ENCODE measurements around the gene NAB2. TPM values are rescaled to one million over a fixed set of nuclear protein-coding genes. Genes with fewer than 3 reads are reported as not detected.

NAB2 gene
- total RNA-seq, 1 experiment from 2014 or later = 30.6 TPM

DNA sequence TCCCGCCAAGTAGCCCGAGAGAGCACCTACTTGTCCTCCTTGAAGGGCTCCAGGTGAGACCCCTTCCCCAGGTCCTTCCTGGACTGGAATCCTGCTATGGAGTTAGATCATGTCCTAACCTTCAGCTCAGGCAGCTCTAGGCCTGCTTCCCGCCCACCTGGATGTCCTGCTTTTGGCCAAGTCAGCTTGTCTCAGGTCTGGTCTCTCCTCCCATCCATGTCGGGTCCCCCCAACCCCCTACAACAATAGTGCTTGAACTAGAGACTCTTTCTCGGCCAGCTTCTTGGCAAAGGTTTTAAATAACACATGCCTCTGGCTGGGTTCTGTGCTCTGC is 3.6 kb downstream of the NAB2 start:
- intact Hi-C loops (cut with micrococcal nuclease) = no loop called here
- no peak for TF ChIP-seq CTCF (IDR thresholded peaks at IDR 0.05; ENCODE audit: unreplicated experiment)
- Mint-ChIP-seq H3K27ac (ENCODE audit: low read depth, unreplicated experiment) (no peak overlapping the region), H3K4me1 (ENCODE audit: insufficient read depth, unreplicated experiment) (peaks cover 60% of the 10 kb centered on the region), H3K27me3 (ENCODE audit: insufficient read depth, unreplicated experiment) (no peaks in the 10 kb centered on the region), H3K36me3 (ENCODE audit: insufficient read depth, unreplicated experiment) (peaks cover 81% of the 10 kb centered on the region), H3K4me3 (ENCODE audit: unreplicated experiment) (peak overlapping the region; percentile 21), H3K9me3 (ENCODE audit: unreplicated experiment) (no peaks in the 10 kb centered on the region)
- DNase-seq (ENCODE audit: unreplicated experiment) = no peak
- POLR2A ChIA-PET = interaction anchor here (2.0 to 16.5 kb wide), 3 partner anchors 14 to 23 kb away, joined by 6 to 610 read pairs (median 151); partner anchors contain the start of genes NEMP1 and STAT6
- no TSS peak for BruUV-seq (replicated peaks)
- CTCF ChIA-PET = interaction anchor here (0.6 to 13.9 kb wide), 7 partner anchors 12 to 83 kb away, joined by 3 to 147 read pairs (median 10); partner anchors contain the start of genes NEMP1 and STAT6

DNA sequence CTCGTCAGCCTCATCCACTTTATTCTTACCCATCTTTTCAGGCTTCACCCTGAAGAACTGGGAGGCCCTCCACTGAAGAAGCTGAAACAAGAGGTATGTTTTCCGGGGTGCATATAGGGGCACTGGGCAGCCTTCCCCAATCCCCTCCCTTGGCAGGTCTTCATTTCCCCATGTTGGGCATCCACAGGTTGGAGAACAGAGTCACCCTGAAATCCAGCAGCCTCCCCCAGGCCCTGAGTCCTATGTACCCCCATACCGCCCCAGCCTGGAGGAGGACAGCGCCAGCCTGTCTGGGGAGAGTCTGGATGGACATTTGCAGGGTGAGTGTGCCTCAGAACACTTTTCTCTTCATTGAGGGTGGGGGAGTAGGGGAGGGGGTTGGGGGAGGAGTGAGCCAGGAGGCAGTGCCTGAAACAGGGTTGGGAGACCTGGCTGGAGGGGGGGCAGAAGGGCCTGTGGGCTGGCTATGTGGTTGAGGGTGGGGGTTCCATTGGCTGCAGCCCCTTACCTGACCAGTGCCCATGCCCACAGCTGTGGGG is 4.0 kb downstream of the NAB2 start:
- H3K9me3 Mint-ChIP-seq (ENCODE audit: unreplicated experiment) = no peaks in the 10 kb centered on the region
- H3K4me1 Mint-ChIP-seq (ENCODE audit: insufficient read depth, unreplicated experiment) = peaks cover 60% of the 10 kb centered on the region
- no peak overlapping the region for H3K27ac Mint-ChIP-seq (ENCODE audit: low read depth, unreplicated experiment)
- DNase-seq (ENCODE audit: unreplicated experiment) = no peak
- no peaks in the 10 kb centered on the region for H3K27me3 Mint-ChIP-seq (ENCODE audit: insufficient read depth, unreplicated experiment)
- CTCF ChIA-PET = interaction anchor here (0.7 to 13.9 kb wide), 6 partner anchors 9 to 83 kb away, joined by 4 to 147 read pairs (median 10); partner anchors contain the start of gene STAT6
- POLR2A ChIA-PET = interaction anchor here (8.7 to 16.5 kb wide), 2 partner anchors 14 to 15 kb away, joined by 151 to 610 read pairs; partner anchors contain the start of genes NEMP1 and STAT6
- no TSS peak for BruUV-seq (replicated peaks)
- TF ChIP-seq CTCF (IDR thresholded peaks at IDR 0.05; ENCODE audit: unreplicated experiment) = no peak
- intact Hi-C loops (cut with micrococcal nuclease) = loop anchor here (1.0 kb wide), 1 partner anchor 24 kb away; no protein-coding TSS in a partner anchor
- H3K36me3 Mint-ChIP-seq (ENCODE audit: insufficient read depth, unreplicated experiment) = peaks cover 81% of the 10 kb centered on the region
- no peak overlapping the region for H3K4me3 Mint-ChIP-seq (ENCODE audit: unreplicated experiment)

DNA sequence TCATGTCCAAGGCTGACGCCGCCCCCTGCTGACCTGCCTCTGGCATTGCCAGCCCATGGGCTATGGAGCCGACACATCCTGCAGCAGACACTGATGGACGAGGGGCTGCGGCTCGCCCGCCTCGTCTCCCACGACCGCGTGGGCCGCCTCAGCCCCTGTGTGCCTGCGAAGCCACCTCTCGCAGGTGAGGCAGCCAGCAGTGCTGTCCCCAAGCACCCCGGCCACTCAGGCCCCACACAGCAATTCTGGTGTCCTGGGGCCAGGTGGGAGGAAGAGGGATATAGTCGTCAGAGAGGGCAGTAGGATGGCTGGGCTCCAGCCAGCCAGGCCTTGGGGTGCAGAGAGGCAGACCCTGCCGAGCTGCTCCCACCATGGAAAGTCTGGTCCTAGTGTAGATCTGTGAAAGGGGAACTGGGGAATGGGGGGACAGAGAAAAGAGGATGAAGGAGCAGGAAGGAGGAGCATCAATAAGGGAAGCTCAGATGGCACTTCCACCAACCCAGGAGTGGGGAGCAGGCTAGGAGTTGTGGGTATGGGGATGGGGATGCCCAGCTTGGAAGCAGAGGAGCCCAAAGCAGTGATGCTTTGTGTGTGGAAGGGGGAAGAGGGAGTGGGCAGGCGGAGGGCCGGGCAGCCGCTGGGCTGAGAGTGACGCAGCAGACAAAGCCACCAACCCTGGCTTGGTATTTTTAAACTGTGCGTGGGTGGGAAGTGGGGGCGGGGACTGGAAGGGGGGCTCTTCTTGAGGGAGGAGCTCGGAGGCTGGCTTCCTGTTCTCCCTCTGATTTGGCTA is 4.7 kb downstream of the NAB2 start:
- POLR2A ChIA-PET = interaction anchor here (8.7 to 16.5 kb wide), 2 partner anchors 15 kb away, joined by 151 to 610 read pairs; partner anchors contain the start of genes NEMP1 and STAT6
- H3K27ac Mint-ChIP-seq (ENCODE audit: low read depth, unreplicated experiment) = no peak overlapping the region
- peak; percentile 76 for DNase-seq (ENCODE audit: unreplicated experiment)
- TF ChIP-seq CTCF (IDR thresholded peaks at IDR 0.05; ENCODE audit: unreplicated experiment) = peak; percentile 73
- H3K4me3 Mint-ChIP-seq (ENCODE audit: unreplicated experiment) = no peak overlapping the region
- CTCF ChIA-PET = interaction anchor here (0.6 to 13.9 kb wide), 8 partner anchors 8 to 85 kb away, joined by 3 to 147 read pairs (median 4); partner anchors contain the start of gene STAT6
- peaks cover 60% of the 10 kb centered on the region for H3K4me1 Mint-ChIP-seq (ENCODE audit: insufficient read depth, unreplicated experiment)
- no TSS peak for BruUV-seq (replicated peaks)
- no peaks in the 10 kb centered on the region for H3K27me3 Mint-ChIP-seq (ENCODE audit: insufficient read depth, unreplicated experiment)
- intact Hi-C loops (cut with micrococcal nuclease) = loop anchor here (1.0 kb wide), 1 partner anchor 24 kb away; no protein-coding TSS in a partner anchor
- H3K36me3 Mint-ChIP-seq (ENCODE audit: insufficient read depth, unreplicated experiment) = peaks cover 81% of the 10 kb centered on the region
- no peaks in the 10 kb centered on the region for H3K9me3 Mint-ChIP-seq (ENCODE audit: unreplicated experiment)
